HCT116 (cell line): ENCODE data around the gene ADD1. TPM values are rescaled to one million over a fixed set of nuclear protein-coding genes. Genes with fewer than 3 reads are reported as not detected.

ENCODE experiments used
- ATAC-seq: fragments of 200-7000 bp; cut with Tn5 transposase; 2 replicates; pipeline ENCODE4 v1.9.1; 2020; ENCODE audit warnings: mild to moderate bottlenecking, moderate library complexity
- BruUV-seq: library from RNA; stranded (reverse); fragments of 400-500 nt; replicated peaks from 2 replicates; lab custom pipeline; 2021; lab: Mats Ljungman, UMichigan
- CTCF ChIA-PET: fragments of 300-600 bp; sonication (Branson Sonifier 250); formaldehyde crosslinking; loops from one replicate; lab custom pipeline; 2021; ENCODE audit warnings: antibody characterized with exemption; lab: Charles Lee
- POLR2A ChIA-PET: fragments of 300-600, 350-600 bp; sonication (Branson Sonifier 250); formaldehyde crosslinking; loops from one replicate; lab custom pipeline; 2021; ENCODE audit warnings: antibody characterized with exemption; lab: Charles Lee
- RAD21 ChIA-PET, 2 experiments: fragments of 300-600 bp; sonication (Branson Sonifier 250); formaldehyde crosslinking; loops; one replicate each; lab custom pipeline; 2023; ENCODE audit warnings: low total read pairs in 2 of 2; ENCODE audit not compliant: uncharacterized antibody in 2 of 2, unreplicated experiment in 2 of 2, low non-redundant PET in 1 of 2; lab: Charles Lee
- DNase-seq: peaks from one replicate; pipeline ENCODE4 v3.0.0-alpha.2; 2010; ENCODE audit warnings: low read depth, low spot score
- H2AFZ ChIP-seq: fragments of 200-600 bp; shearing (Covaris generic), sonication (generic); 2 replicates; pipeline ENCODE4 v1.6.1; 2017; ENCODE audit warnings: low read depth, mixed run types, mixed read lengths, antibody characterized with exemption, low read length; ENCODE audit not compliant: poor library complexity, severe bottlenecking
- H3K27ac ChIP-seq: 2 replicates; pipeline ENCODE4 v1.5.1; 2012; ENCODE audit warnings: low read depth, low read length
- H3K27me3 ChIP-seq: fragments of 200-600 bp; sonication (generic); 2 replicates; pipeline ENCODE4 v1.6.1; 2016; ENCODE audit warnings: mixed run types, low read length, mixed read lengths; ENCODE audit not compliant: insufficient read depth
- H3K36me3 ChIP-seq, 2 experiments: fragments of 200-500 bp in 1 of 2; fragments of 200-600 bp in 1 of 2; sonication (Bioruptor generic) in 1 of 2; sonication (generic) in 1 of 2; 2 replicates each; pipeline versions ENCODE4 v1.5.1 to v1.6.1; 2014 to 2016; ENCODE audit warnings: low read length in 2 of 2, inconsistent platforms in 1 of 2, mixed read lengths in 1 of 2, mixed run types in 1 of 2; ENCODE audit not compliant: insufficient read depth in 2 of 2, control insufficient read depth in 1 of 2
- H3K4me1 ChIP-seq, 2 experiments: fragments of 200-600 bp in 1 of 2; sonication (generic) in 1 of 2; 2 replicates each; pipeline versions ENCODE4 v1.5.1 to v1.6.1; 2012 to 2017; ENCODE audit warnings: low read length in 2 of 2, inconsistent platforms in 1 of 2, mild to moderate bottlenecking in 1 of 2, mixed read lengths in 1 of 2, mixed run types in 1 of 2, moderate library complexity in 1 of 2; ENCODE audit not compliant: insufficient read depth in 2 of 2, control insufficient read depth in 1 of 2
- H3K4me2 ChIP-seq: fragments of 200-600 bp; sonication (generic); 2 replicates; pipeline ENCODE4 v1.6.1; 2017; ENCODE audit warnings: mixed run types, low read length, mixed read lengths
- H3K4me3 ChIP-seq, 2 experiments: fragments of 200-600 bp in 1 of 2; sonication (generic) in 1 of 2; replicated peaks in 1 of 2; 2 replicates each; pipeline ENCODE4 v1.5.1; 2011 to 2016; ENCODE audit warnings: low read length in 2 of 2, control low read depth in 1 of 2, low read depth in 1 of 2, mild to moderate bottlenecking in 1 of 2, mixed read lengths in 1 of 2, mixed run types in 1 of 2
- H3K79me2 ChIP-seq: fragments of 200-600 bp; sonication (generic); 2 replicates; pipeline ENCODE4 v1.6.1; 2017; ENCODE audit warnings: mild to moderate bottlenecking, mixed run types, low read length, moderate library complexity, mixed read lengths; ENCODE audit not compliant: insufficient read depth
- H3K9ac ChIP-seq: fragments of 200-600 bp; sonication (generic); 2 replicates; pipeline ENCODE4 v1.6.1; 2016; ENCODE audit warnings: low read length, mixed read lengths
- H3K9me2 ChIP-seq: fragments of 200-600 bp; sonication (generic), shearing (Covaris generic); 2 replicates; pipeline ENCODE4 v1.6.1; 2017; ENCODE audit warnings: mixed run types, mild to moderate bottlenecking, moderate library complexity; ENCODE audit not compliant: insufficient read depth
- H3K9me3 ChIP-seq, 2 experiments: fragments of 200-500 bp in 1 of 2; fragments of 200-600 bp in 1 of 2; sonication (Bioruptor generic) in 1 of 2; sonication (generic) in 1 of 2; 2 replicates each; pipeline ENCODE4 v1.6.1; 2014 to 2017; ENCODE audit warnings: low read length in 2 of 2, mixed read lengths in 2 of 2, inconsistent platforms in 1 of 2, low read depth in 1 of 2, mild to moderate bottlenecking in 1 of 2, mixed run types in 1 of 2, moderate library complexity in 1 of 2; ENCODE audit not compliant: control insufficient read depth in 1 of 2, insufficient read depth in 1 of 2
- H4K20me1 ChIP-seq: fragments of 200-600 bp; sonication (generic), shearing (Covaris generic); 2 replicates; pipeline ENCODE4 v1.6.1; 2017; ENCODE audit warnings: mixed run types, mild to moderate bottlenecking, moderate library complexity; ENCODE audit not compliant: insufficient read depth
- CBX3 ChIP-seq: IDR thresholded peaks from 2 replicates; pipeline ENCODE4 v1.6.1; 2012; ENCODE audit warnings: low read depth
- CTCF ChIP-seq, 3 experiments: fragments of 200-600 bp in 1 of 3; sonication (generic) in 1 of 3; IDR thresholded peaks in 2 of 3; conservative IDR thresholded peaks in 1 of 3; 2 replicates each; pipeline ENCODE4 v1.5.1; 2012 to 2017; ENCODE audit warnings: low read depth in 2 of 3, low read length in 2 of 3, antibody characterized with exemption in 1 of 3, borderline replicate concordance in 1 of 3, control low read depth in 1 of 3, mild to moderate bottlenecking in 1 of 3, mixed read lengths in 1 of 3, mixed run types in 1 of 3, moderate library complexity in 1 of 3; ENCODE audit not compliant: insufficient read depth in 1 of 3
- EGR1 ChIP-seq: IDR thresholded peaks from 2 replicates; pipeline ENCODE4 v1.6.1; 2012; ENCODE audit warnings: low read depth
- MAX ChIP-seq: IDR thresholded peaks from 2 replicates; pipeline ENCODE4 v1.6.1; 2012
- REST ChIP-seq: IDR thresholded peaks from 2 replicates; pipeline ENCODE4 v1.6.1; 2012; ENCODE audit warnings: low read depth
- SP1 ChIP-seq: IDR thresholded peaks from 2 replicates; pipeline ENCODE4 v1.6.1; 2012; ENCODE audit warnings: low read depth
- SRF ChIP-seq: IDR thresholded peaks from 2 replicates; pipeline ENCODE4 v1.6.1; 2012; ENCODE audit warnings: low read depth
- YY1 ChIP-seq: IDR thresholded peaks from 2 replicates; pipeline ENCODE4 v1.6.1; 2011; ENCODE audit warnings: low read length, low read depth, moderate library complexity, mild to moderate bottlenecking; ENCODE audit not compliant: insufficient replicate concordance; ENCODE audit errors: extremely low read depth
- ZBTB33 ChIP-seq: IDR thresholded peaks from 2 replicates; pipeline ENCODE4 v1.6.1; 2011; ENCODE audit warnings: mild to moderate bottlenecking, low read length, moderate library complexity; ENCODE audit not compliant: insufficient replicate concordance; ENCODE audit errors: extremely low read depth
- intact Hi-C: fragments of 100-400 bp; cut with micrococcal nuclease; formaldehyde crosslinking; loops from 2 replicates; pipeline ENCODE4 v1.10.0; 2022
- total RNA-seq: library from RNA; stranded (reverse); gene quantifications from one replicate; pipeline ENCODE4 v1.2.1, GENCODE V29; 2021; ENCODE audit not compliant: unreplicated experiment

The ADD1 gene
- total RNA-seq, 1 experiment from 2014 or later = 139 TPM

- H2AFZ ChIP-seq = no peak overlapping the region
- ChIA-PET POLR2A (no interaction called here), CTCF (interaction anchor here (1.6 to 1.7 kb wide), 2 partner anchors 13 to 14 kb away, joined by 5 read pairs; no protein-coding TSS in a partner anchor), RAD21 (no interaction called here)
- no peak overlapping the region for H3K4me2 ChIP-seq
- H3K27ac ChIP-seq = no peak overlapping the region; the same call in 1 of the 2 replicates
- H3K36me3 ChIP-seq = peaks cover 70 to 87% of the 10 kb centered on the region in 2 experiments
- no TSS peak for BruUV-seq
- no peaks in the 10 kb centered on the region for H3K9me3 ChIP-seq
- H3K27me3 ChIP-seq = no peaks in the 10 kb centered on the region
- H3K4me1 ChIP-seq = no peaks in the 10 kb centered on the region
- intact Hi-C loops = loop anchor here (1.0 kb wide), 1 partner anchor 88 kb away; no protein-coding TSS in a partner anchor
- no peak overlapping the region for H3K4me3 ChIP-seq
- peaks cover 79% of the 10 kb centered on the region for H3K79me2 ChIP-seq
- H3K9ac ChIP-seq = no peak overlapping the region
- TF ChIP-seq EGR1 = no peak
- no peak for TF ChIP-seq CTCF (IDR thresholded peaks at IDR 0.05 in 2 of 3, conservative IDR thresholded peaks at IDR 0.05 in 1 of 3; ENCODE audit: borderline replicate concordance in 1 of 3, insufficient read depth in 1 of 3, low read depth in 2 of 3, low read length in 2 of 3)
- TF ChIP-seq ZBTB33 = no peak
- no peak for TF ChIP-seq CBX3
- no peak for TF ChIP-seq SRF
- no peak for TF ChIP-seq REST
- TF ChIP-seq MAX = no peak
- TF ChIP-seq YY1 = no peak
- TF ChIP-seq SP1 = no peak
- no peak for ATAC-seq
- peaks cover 17% of the 10 kb centered on the region; the same call in 1 of the 2 replicates for H4K20me1 ChIP-seq
- no peaks in the 10 kb centered on the region for H3K9me2 ChIP-seq
- DNase-seq = no peak
These were observed 106.1 kb downstream of the ADD1 start for GRCh38 chr4:2949782-2950125.
